HEK293 (cell line): ENCODE measurements around the gene SERINC4.

Experiments used
- BCL11B ChIP-seq: fragments of 450-650 bp; formaldehyde crosslinking; IDR thresholded peaks from 2 replicates; pipeline ENCODE4 v1.5.1; 2016; ENCODE audit warnings: low read depth, missing biosample characterization, missing genetic modification characterization
- HOXC10 ChIP-seq: sonication (generic); formaldehyde crosslinking; IDR thresholded peaks from 2 replicates; pipeline ENCODE4 v1.8.1; 2023; ENCODE audit warnings: mild to moderate bottlenecking, missing genetic modification reagents
- IKZF3 ChIP-seq: fragments of 450-650 bp; IDR thresholded peaks from 2 replicates; pipeline ENCODE4 v1.5.0; 2018; ENCODE audit warnings: missing biosample characterization, mild to moderate bottlenecking, missing genetic modification characterization, moderate library complexity
- KLF1 ChIP-seq: fragments of 450-650 bp; formaldehyde crosslinking; IDR thresholded peaks from 2 replicates; pipeline ENCODE4 v1.5.1; 2016; ENCODE audit warnings: missing biosample characterization, missing genetic modification characterization
- MZF1 ChIP-seq: fragments of 450-650 bp; formaldehyde crosslinking; IDR thresholded peaks from 2 replicates; pipeline ENCODE4 v1.5.1; 2017; ENCODE audit warnings: missing biosample characterization, missing genetic modification characterization, borderline replicate concordance
- SETDB1 ChIP-seq: IDR thresholded peaks from one replicate; pipeline ENCODE4 v1.6.1; 2017; ENCODE audit warnings: mild to moderate bottlenecking, low read length, moderate library complexity, mixed read lengths; ENCODE audit not compliant: insufficient read length
- ZIC2 ChIP-seq: fragments of 450-650 bp; formaldehyde crosslinking; IDR thresholded peaks from 2 replicates; pipeline ENCODE4 v1.5.1; 2016; ENCODE audit warnings: missing biosample characterization, missing genetic modification characterization
- ZNF121 ChIP-seq: fragments of 450-650 bp; formaldehyde crosslinking; IDR thresholded peaks from 2 replicates; pipeline ENCODE4 v1.5.1; 2016; ENCODE audit warnings: missing biosample characterization, missing genetic modification characterization
- ZNF175 ChIP-seq: fragments of 450-650 bp; formaldehyde crosslinking; IDR thresholded peaks from 2 replicates; pipeline ENCODE4 v1.5.1; 2016; ENCODE audit warnings: missing biosample characterization, missing genetic modification characterization
- ZNF2 ChIP-seq: fragments of 450-650 bp; formaldehyde crosslinking; IDR thresholded peaks from 2 replicates; pipeline ENCODE4 v1.5.1; 2016; ENCODE audit warnings: missing biosample characterization, missing genetic modification characterization
- ZNF211 ChIP-seq: fragments of 450-650 bp; formaldehyde crosslinking; IDR thresholded peaks from 2 replicates; pipeline ENCODE4 v1.5.1; 2016; ENCODE audit warnings: low read depth, missing biosample characterization, missing genetic modification characterization
- ZNF274 ChIP-seq, 2 experiments: fragments of 200-500 bp in 1 of 2; fragments of 450-650 bp in 1 of 2; sonication (Bioruptor generic) in 1 of 2; formaldehyde crosslinking in 1 of 2; IDR thresholded peaks; 2 replicates each; pipeline versions ENCODE4 v1.5.1 to v1.6.1; 2014 to 2016; ENCODE audit warnings: borderline replicate concordance in 1 of 2, inconsistent platforms in 1 of 2, low read length in 1 of 2, missing biosample characterization in 1 of 2, missing genetic modification characterization in 1 of 2
- ZNF423 ChIP-seq: fragments of 450-650 bp; formaldehyde crosslinking; IDR thresholded peaks from 2 replicates; pipeline ENCODE4 v1.5.1; 2016; ENCODE audit warnings: missing biosample characterization, missing genetic modification characterization
- ZNF473 ChIP-seq: fragments of 450-650 bp; formaldehyde crosslinking; IDR thresholded peaks from 2 replicates; pipeline ENCODE4 v1.5.1; 2017; ENCODE audit warnings: missing biosample characterization, missing genetic modification characterization
- ZNF521 ChIP-seq: fragments of 450-650 bp; formaldehyde crosslinking; IDR thresholded peaks from 2 replicates; pipeline ENCODE4 v1.5.1; 2017; ENCODE audit warnings: missing biosample characterization, mild to moderate bottlenecking, missing genetic modification characterization
- ZNF560 ChIP-seq: fragments of 450-650 bp; formaldehyde crosslinking; IDR thresholded peaks from 2 replicates; pipeline ENCODE4 v1.5.1; 2017; ENCODE audit warnings: missing biosample characterization, missing genetic modification characterization, borderline replicate concordance
- ZNF610 ChIP-seq: fragments of 450-650 bp; formaldehyde crosslinking; IDR thresholded peaks from 2 replicates; pipeline ENCODE4 v1.5.1; 2016; ENCODE audit warnings: missing biosample characterization, missing genetic modification characterization, borderline replicate concordance
- ZNF626 ChIP-seq: fragments of 450-650 bp; sonication (Bioruptor Pico); formaldehyde crosslinking; IDR thresholded peaks from 2 replicates; pipeline ENCODE4 v1.5.1; 2018; ENCODE audit warnings: missing biosample characterization, missing genetic modification characterization, inconsistent platforms
- ZNF629 ChIP-seq: fragments of 450-650 bp; formaldehyde crosslinking; IDR thresholded peaks from 2 replicates; pipeline ENCODE4 v1.5.1; 2017; ENCODE audit warnings: missing biosample characterization, missing genetic modification characterization
- ZXDB ChIP-seq: fragments of 450-650 bp; formaldehyde crosslinking; IDR thresholded peaks from 2 replicates; pipeline ENCODE4 v1.5.1; 2016; ENCODE audit warnings: missing biosample characterization, missing genetic modification characterization
- TF ChIP-seq, protein P1 (sequence below): fragments of 450-650 bp; IDR thresholded peaks from 2 replicates; pipeline ENCODE4 v1.5.1; 2018; ENCODE audit warnings: missing biosample characterization, mild to moderate bottlenecking, missing genetic modification characterization
- TF ChIP-seq, protein P2 (sequence below): fragments of 450-650 bp; formaldehyde crosslinking; IDR thresholded peaks from 2 replicates; pipeline ENCODE4 v1.5.1; 2016; ENCODE audit warnings: missing biosample characterization, missing genetic modification characterization
- TF ChIP-seq, protein P3 (sequence below): fragments of 450-650 bp; formaldehyde crosslinking; IDR thresholded peaks from 2 replicates; pipeline ENCODE4 v1.5.1; 2016; ENCODE audit warnings: missing biosample characterization, missing genetic modification characterization
- TF ChIP-seq, protein P4 (sequence below): fragments of 450-650 bp; formaldehyde crosslinking; IDR thresholded peaks from 2 replicates; pipeline ENCODE4 v1.5.1; 2017; ENCODE audit warnings: missing biosample characterization, missing genetic modification characterization
- TF ChIP-seq, protein P5 (sequence below): fragments of 450-650 bp; formaldehyde crosslinking; IDR thresholded peaks from 2 replicates; pipeline ENCODE4 v1.5.1; 2017; ENCODE audit warnings: missing biosample characterization, missing genetic modification characterization
- TF ChIP-seq, protein P6 (sequence below): fragments of 450-650 bp; formaldehyde crosslinking; IDR thresholded peaks from 2 replicates; pipeline ENCODE4 v1.5.1; 2016; ENCODE audit warnings: missing biosample characterization, missing genetic modification characterization

Gene SERINC4

DNA sequence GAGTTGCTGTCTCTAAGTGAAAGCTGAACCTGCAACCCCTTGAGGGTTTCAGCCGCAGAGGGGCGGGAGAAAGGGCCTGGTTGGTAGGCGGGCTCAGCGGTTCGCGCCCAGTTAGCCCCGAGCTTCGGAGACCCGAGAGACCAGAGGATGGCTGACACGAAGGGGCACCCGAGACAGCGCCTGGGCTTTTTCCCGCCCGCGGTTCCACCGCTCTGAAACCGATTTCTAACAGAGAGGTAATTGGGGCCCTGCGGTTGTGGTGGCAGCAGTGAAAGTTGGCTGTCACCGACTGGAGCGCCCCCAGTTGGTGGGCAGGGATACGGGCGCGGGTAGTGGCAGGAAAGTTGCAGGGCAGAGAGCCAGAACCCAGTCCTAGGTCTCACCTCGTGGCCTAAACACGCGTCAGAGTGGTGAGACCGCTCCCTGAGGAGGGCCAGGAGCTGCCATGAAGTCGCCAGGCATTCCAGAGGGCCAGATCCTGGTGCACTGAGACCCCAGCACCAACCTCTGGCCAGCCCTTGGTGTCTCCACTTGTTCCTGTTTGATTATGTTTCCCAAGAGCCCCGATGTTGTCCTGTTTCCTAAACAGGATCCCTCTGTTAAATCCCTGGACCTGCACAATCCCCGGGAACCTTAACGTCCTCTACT, 22.6 kb downstream of the SERINC4 start (continued):
- no peak for TF ChIP-seq ZNF521
- TF ChIP-seq, protein P1, sequence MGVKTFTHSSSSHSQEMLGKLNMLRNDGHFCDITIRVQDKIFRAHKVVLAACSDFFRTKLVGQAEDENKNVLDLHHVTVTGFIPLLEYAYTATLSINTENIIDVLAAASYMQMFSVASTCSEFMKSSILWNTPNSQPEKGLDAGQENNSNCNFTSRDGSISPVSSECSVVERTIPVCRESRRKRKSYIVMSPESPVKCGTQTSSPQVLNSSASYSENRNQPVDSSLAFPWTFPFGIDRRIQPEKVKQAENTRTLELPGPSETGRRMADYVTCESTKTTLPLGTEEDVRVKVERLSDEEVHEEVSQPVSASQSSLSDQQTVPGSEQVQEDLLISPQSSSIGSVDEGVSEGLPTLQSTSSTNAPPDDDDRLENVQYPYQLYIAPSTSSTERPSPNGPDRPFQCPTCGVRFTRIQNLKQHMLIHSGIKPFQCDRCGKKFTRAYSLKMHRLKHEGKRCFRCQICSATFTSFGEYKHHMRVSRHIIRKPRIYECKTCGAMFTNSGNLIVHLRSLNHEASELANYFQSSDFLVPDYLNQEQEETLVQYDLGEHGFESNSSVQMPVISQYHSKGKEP (tag by site-specific recombination), result no peak
- TF ChIP-seq ZXDB (tag by site-specific recombination), result peak; percentile 39; the same call in 1 of the 2 replicates
- no peak; the same call in 1 of the 2 replicates for TF ChIP-seq IKZF3
- TF ChIP-seq SETDB1, result no peak
- TF ChIP-seq ZNF610 (tag by site-specific recombination), result peak; percentile 73; the same call in 1 of the 2 replicates
- TF ChIP-seq, protein P2, sequence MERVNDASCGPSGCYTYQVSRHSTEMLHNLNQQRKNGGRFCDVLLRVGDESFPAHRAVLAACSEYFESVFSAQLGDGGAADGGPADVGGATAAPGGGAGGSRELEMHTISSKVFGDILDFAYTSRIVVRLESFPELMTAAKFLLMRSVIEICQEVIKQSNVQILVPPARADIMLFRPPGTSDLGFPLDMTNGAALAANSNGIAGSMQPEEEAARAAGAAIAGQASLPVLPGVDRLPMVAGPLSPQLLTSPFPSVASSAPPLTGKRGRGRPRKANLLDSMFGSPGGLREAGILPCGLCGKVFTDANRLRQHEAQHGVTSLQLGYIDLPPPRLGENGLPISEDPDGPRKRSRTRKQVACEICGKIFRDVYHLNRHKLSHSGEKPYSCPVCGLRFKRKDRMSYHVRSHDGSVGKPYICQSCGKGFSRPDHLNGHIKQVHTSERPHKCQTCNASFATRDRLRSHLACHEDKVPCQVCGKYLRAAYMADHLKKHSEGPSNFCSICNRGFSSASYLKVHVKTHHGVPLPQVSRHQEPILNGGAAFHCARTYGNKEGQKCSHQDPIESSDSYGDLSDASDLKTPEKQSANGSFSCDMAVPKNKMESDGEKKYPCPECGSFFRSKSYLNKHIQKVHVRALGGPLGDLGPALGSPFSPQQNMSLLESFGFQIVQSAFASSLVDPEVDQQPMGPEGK (tag by site-specific recombination), result peak; percentile 9; the same call in 1 of the 2 replicates
- no peak for TF ChIP-seq HOXC10 (CRISPR knock-in tag)
- TF ChIP-seq ZNF626, result no peak
- no peak for TF ChIP-seq ZNF473 (tag by site-specific recombination)
- peak; percentile 73; the same call in 1 of the 2 replicates for TF ChIP-seq ZNF2 (tag by site-specific recombination)
- TF ChIP-seq ZNF560 (tag by site-specific recombination), result no peak
- no peak for TF ChIP-seq KLF1 (tag by site-specific recombination)
- TF ChIP-seq ZIC2 (tag by site-specific recombination), result peak; percentile 47
- TF ChIP-seq ZNF211 (tag by site-specific recombination), result no peak
- TF ChIP-seq, protein P3, sequence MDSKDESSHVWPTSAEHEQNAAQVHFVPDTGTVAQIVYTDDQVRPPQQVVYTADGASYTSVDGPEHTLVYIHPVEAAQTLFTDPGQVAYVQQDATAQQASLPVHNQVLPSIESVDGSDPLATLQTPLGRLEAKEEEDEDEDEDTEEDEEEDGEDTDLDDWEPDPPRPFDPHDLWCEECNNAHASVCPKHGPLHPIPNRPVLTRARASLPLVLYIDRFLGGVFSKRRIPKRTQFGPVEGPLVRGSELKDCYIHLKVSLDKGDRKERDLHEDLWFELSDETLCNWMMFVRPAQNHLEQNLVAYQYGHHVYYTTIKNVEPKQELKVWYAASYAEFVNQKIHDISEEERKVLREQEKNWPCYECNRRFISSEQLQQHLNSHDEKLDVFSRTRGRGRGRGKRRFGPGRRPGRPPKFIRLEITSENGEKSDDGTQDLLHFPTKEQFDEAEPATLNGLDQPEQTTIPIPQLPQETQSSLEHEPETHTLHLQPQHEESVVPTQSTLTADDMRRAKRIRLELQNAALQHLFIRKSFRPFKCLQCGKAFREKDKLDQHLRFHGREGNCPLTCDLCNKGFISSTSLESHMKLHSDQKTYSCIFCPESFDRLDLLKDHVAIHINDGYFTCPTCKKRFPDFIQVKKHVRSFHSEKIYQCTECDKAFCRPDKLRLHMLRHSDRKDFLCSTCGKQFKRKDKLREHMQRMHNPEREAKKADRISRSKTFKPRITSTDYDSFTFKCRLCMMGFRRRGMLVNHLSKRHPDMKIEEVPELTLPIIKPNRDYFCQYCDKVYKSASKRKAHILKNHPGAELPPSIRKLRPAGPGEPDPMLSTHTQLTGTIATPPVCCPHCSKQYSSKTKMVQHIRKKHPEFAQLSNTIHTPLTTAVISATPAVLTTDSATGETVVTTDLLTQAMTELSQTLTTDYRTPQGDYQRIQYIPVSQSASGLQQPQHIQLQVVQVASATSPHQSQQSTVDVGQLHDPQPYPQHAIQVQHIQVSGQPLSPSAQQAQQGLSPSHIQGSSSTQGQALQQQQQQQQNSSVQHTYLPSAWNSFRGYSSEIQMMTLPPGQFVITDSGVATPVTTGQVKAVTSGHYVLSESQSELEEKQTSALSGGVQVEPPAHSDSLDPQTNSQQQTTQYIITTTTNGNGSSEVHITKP, result no peak
- TF ChIP-seq, protein P4, sequence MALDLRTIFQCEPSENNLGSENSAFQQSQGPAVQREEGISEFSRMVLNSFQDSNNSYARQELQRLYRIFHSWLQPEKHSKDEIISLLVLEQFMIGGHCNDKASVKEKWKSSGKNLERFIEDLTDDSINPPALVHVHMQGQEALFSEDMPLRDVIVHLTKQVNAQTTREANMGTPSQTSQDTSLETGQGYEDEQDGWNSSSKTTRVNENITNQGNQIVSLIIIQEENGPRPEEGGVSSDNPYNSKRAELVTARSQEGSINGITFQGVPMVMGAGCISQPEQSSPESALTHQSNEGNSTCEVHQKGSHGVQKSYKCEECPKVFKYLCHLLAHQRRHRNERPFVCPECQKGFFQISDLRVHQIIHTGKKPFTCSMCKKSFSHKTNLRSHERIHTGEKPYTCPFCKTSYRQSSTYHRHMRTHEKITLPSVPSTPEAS (tag by site-specific recombination), result 0 out of 2 replicates have a peak, but pooled peaks have one; percentile 19
- TF ChIP-seq ZNF423 (tag by site-specific recombination), result no peak
- TF ChIP-seq, protein P5, sequence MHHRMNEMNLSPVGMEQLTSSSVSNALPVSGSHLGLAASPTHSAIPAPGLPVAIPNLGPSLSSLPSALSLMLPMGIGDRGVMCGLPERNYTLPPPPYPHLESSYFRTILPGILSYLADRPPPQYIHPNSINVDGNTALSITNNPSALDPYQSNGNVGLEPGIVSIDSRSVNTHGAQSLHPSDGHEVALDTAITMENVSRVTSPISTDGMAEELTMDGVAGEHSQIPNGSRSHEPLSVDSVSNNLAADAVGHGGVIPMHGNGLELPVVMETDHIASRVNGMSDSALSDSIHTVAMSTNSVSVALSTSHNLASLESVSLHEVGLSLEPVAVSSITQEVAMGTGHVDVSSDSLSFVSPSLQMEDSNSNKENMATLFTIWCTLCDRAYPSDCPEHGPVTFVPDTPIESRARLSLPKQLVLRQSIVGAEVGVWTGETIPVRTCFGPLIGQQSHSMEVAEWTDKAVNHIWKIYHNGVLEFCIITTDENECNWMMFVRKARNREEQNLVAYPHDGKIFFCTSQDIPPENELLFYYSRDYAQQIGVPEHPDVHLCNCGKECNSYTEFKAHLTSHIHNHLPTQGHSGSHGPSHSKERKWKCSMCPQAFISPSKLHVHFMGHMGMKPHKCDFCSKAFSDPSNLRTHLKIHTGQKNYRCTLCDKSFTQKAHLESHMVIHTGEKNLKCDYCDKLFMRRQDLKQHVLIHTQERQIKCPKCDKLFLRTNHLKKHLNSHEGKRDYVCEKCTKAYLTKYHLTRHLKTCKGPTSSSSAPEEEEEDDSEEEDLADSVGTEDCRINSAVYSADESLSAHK, result peak; percentile 91
- no peak for TF ChIP-seq ZNF121 (tag by site-specific recombination)
- TF ChIP-seq, protein P6, sequence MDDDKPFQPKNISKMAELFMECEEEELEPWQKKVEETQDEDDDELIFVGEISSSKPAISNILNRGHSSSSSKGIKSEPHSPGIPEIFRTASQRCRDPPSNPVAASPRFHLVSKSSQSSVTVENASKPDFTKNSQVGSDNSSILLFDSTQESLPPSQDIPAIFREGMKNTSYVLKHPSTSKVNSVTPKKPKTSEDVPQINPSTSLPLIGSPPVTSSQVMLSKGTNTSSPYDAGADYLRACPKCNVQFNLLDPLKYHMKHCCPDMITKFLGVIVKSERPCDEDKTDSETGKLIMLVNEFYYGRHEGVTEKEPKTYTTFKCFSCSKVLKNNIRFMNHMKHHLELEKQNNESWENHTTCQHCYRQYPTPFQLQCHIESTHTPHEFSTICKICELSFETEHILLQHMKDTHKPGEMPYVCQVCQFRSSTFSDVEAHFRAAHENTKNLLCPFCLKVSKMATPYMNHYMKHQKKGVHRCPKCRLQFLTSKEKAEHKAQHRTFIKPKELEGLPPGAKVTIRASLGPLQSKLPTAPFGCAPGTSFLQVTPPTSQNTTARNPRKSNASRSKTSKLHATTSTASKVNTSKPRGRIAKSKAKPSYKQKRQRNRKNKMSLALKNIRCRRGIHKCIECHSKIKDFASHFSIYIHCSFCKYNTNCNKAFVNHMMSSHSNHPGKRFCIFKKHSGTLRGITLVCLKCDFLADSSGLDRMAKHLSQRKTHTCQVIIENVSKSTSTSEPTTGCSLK, result no peak
- no peak for TF ChIP-seq ZNF175 (tag by site-specific recombination)
- TF ChIP-seq ZNF629 (tag by site-specific recombination), result peak; percentile 51; the same call in 1 of the 2 replicates
- TF ChIP-seq ZNF274 (IDR thresholded peaks at IDR 0.05; ENCODE audit: low read length), result no peak
- TF ChIP-seq ZNF274 (tag by site-specific recombination; IDR thresholded peaks at IDR 0.05; ENCODE audit: borderline replicate concordance), result no peak
- no peak for TF ChIP-seq BCL11B
- TF ChIP-seq MZF1 (tag by site-specific recombination), result 0 out of 2 replicates have a peak, but pooled peaks have one; percentile 13
